GM10266 (cell line): ENCODE data around the gene AATK.

Source experiments
- DNase-seq: peaks from one replicate; pipeline ENCODE4 v3.0.0; 2012; ENCODE audit errors: extremely low spot score
- CTCF ChIP-seq: IDR thresholded peaks from 2 replicates; pipeline ENCODE4 v1.5.1; 2012; ENCODE audit warnings: mild to moderate bottlenecking, low read depth; ENCODE audit not compliant: control insufficient read depth, insufficient read depth; ENCODE audit errors: missing control alignments

Gene AATK

GRCh38 chr17:81196505-81197408 lies 30.7 kb upstream of the AATK start:
- DNase-seq: no peak
- no peak for TF ChIP-seq CTCF

- TF ChIP-seq CTCF: no peak
- no peak for DNase-seq
Measured at GRCh38 chr17:81195941-81196495, 30.0 kb upstream of the AATK start.

GRCh38 chr17:81194941-81195901 lies 29.2 kb upstream of the AATK start:
- TF ChIP-seq CTCF: no peak
- DNase-seq: no peak

GRCh38 chr17:81194225-81194760 lies 28.3 kb upstream of the AATK start:
- no peak for DNase-seq

GRCh38 chr17:81193470-81194224 lies 27.6 kb upstream of the AATK start:
- TF ChIP-seq CTCF: no peak
- peak; percentile 77 for DNase-seq

More at GRCh38 chr17:81194225-81194760, 28.3 kb upstream of the AATK start:
- no peak for TF ChIP-seq CTCF

- DNase-seq: no peak
Measured at GRCh38 chr17:81193051-81193410, 27.0 kb upstream of the AATK start.

More at GRCh38 chr17:81193051-81193410, 27.0 kb upstream of the AATK start:
- no peak for TF ChIP-seq CTCF
